ENCODE results near the gene SGF29.
"Not testable (repeated sequence)": the region's sequence is repeated elsewhere in the genome, so short reads cannot be mapped to it uniquely, and the experiment has no call there.

SGF29 gene

GRCh38 chr16:28592511-28592910, 38.8 kb downstream of the SGF29 start:
- H3K79me2 ChIP-seq (ENCODE audit: low read length): no peaks in the 10 kb centered on the region
- H3K4me3 ChIP-seq (ENCODE audit: low read length): no peak overlapping the region
- peaks cover 3% of the 10 kb centered on the region for H3K36me3 ChIP-seq (replicated peaks; ENCODE audit: low read depth, low read length)
- no peak overlapping the region for H3K27ac ChIP-seq (ENCODE audit: low read length)
- H3K4me2 ChIP-seq (ENCODE audit: low read length): no peak overlapping the region
- H3K9ac ChIP-seq (ENCODE audit: low read length): no peak overlapping the region
- TF ChIP-seq CTCF (IDR thresholded peaks at IDR 0.05; ENCODE audit: low read depth, low read length) (no peak), EZH2phosphoT487 (IDR thresholded peaks at IDR 0.05; ENCODE audit: low read depth) (no peak)
- no peaks in the 10 kb centered on the region for H3K9me3 ChIP-seq (ENCODE audit: insufficient read depth, low read length)
- no peaks in the 10 kb centered on the region for H3K27me3 ChIP-seq (ENCODE audit: low read depth, low read length)
- H2AFZ ChIP-seq (ENCODE audit: low read depth, low read length): no peak overlapping the region
- H3K4me1 ChIP-seq (ENCODE audit: low read length): no peaks in the 10 kb centered on the region
- H4K20me1 ChIP-seq (ENCODE audit: insufficient read depth, low read length): no peaks in the 10 kb centered on the region

- H3K4me2 ChIP-seq (ENCODE audit: low read length): no peak overlapping the region
- no peaks in the 10 kb centered on the region for H3K9me3 ChIP-seq (ENCODE audit: insufficient read depth, low read length)
- H3K27me3 ChIP-seq (ENCODE audit: low read depth, low read length): no peaks in the 10 kb centered on the region
- H3K9ac ChIP-seq (ENCODE audit: low read length): no peak overlapping the region
- peaks cover 3% of the 10 kb centered on the region for H3K36me3 ChIP-seq (replicated peaks; ENCODE audit: low read depth, low read length)
- no peaks in the 10 kb centered on the region for H3K4me1 ChIP-seq (ENCODE audit: low read length)
- H3K79me2 ChIP-seq (ENCODE audit: low read length): no peaks in the 10 kb centered on the region
- TF ChIP-seq EZH2phosphoT487 (IDR thresholded peaks at IDR 0.05; ENCODE audit: low read depth) (no peak), CTCF (IDR thresholded peaks at IDR 0.05; ENCODE audit: low read depth, low read length) (no peak)
- no peaks in the 10 kb centered on the region for H4K20me1 ChIP-seq (ENCODE audit: insufficient read depth, low read length)
- no peak overlapping the region for H2AFZ ChIP-seq (ENCODE audit: low read depth, low read length)
- no peak overlapping the region for H3K4me3 ChIP-seq (ENCODE audit: low read length)
- no peak overlapping the region for H3K27ac ChIP-seq (ENCODE audit: low read length)
Measured at GRCh38 chr16:28592979-28593553, 39.3 kb downstream of the SGF29 start.

- H3K9ac ChIP-seq (ENCODE audit: low read length); H4K20me1 ChIP-seq (ENCODE audit: insufficient read depth, low read length); H3K9me3 ChIP-seq (ENCODE audit: insufficient read depth, low read length); H3K27ac ChIP-seq (ENCODE audit: low read length); H3K4me2 ChIP-seq (ENCODE audit: low read length); H3K36me3 ChIP-seq (replicated peaks; ENCODE audit: low read depth, low read length); H3K27me3 ChIP-seq (ENCODE audit: low read depth, low read length); H3K4me1 ChIP-seq (ENCODE audit: low read length); H3K4me3 ChIP-seq (ENCODE audit: low read length); H3K79me2 ChIP-seq (ENCODE audit: low read length); H2AFZ ChIP-seq (ENCODE audit: low read depth, low read length): not testable (repeated sequence)
Measured at GRCh38 chr16:28595451-28595850, 41.7 kb downstream of the SGF29 start.

GRCh38 chr16:28596115-28596630, 42.5 kb downstream of the SGF29 start:
- H3K36me3 ChIP-seq (replicated peaks; ENCODE audit: low read depth, low read length): no peaks in the 10 kb centered on the region
- no peaks in the 10 kb centered on the region for H4K20me1 ChIP-seq (ENCODE audit: insufficient read depth, low read length)
- no peaks in the 10 kb centered on the region for H3K9me3 ChIP-seq (ENCODE audit: insufficient read depth, low read length)
- no peaks in the 10 kb centered on the region for H3K79me2 ChIP-seq (ENCODE audit: low read length)
- H3K4me2 ChIP-seq (ENCODE audit: low read length): no peak overlapping the region
- H3K9ac ChIP-seq (ENCODE audit: low read length): no peak overlapping the region
- H3K4me3 ChIP-seq (ENCODE audit: low read length): no peak overlapping the region
- H2AFZ ChIP-seq (ENCODE audit: low read depth, low read length): no peak overlapping the region
- H3K4me1 ChIP-seq (ENCODE audit: low read length): no peaks in the 10 kb centered on the region
- H3K27ac ChIP-seq (ENCODE audit: low read length): no peak overlapping the region
- no peaks in the 10 kb centered on the region for H3K27me3 ChIP-seq (ENCODE audit: low read depth, low read length)
- TF ChIP-seq CTCF (IDR thresholded peaks at IDR 0.05; ENCODE audit: low read depth, low read length) (no peak), EZH2phosphoT487 (IDR thresholded peaks at IDR 0.05; ENCODE audit: low read depth) (no peak)

Measured in OCI-LY3 (cell line).